HPDE6-E6E7 (cell line): ENCODE measurements around the gene MCU.
"Not testable (repeated sequence)": the region's sequence is repeated elsewhere in the genome, so short reads cannot be mapped to it uniquely, and the experiment has no call there.

Experiments
- DNase-seq: peaks from one replicate; pipeline ENCODE4 v3.0.0; 2011; ENCODE audit warnings: missing footprints; ENCODE audit errors: extremely low spot score

Gene MCU

GRCh38 chr10:72895236-72895850 lies 203.4 kb downstream of the MCU start:
- no peak for DNase-seq

GRCh38 chr10:72898616-72899015 lies 206.7 kb downstream of the MCU start:
- DNase-seq = no peak

GRCh38 chr10:72899545-72899944 lies 207.6 kb downstream of the MCU start:
- no peak for DNase-seq

- not testable (repeated sequence) for DNase-seq
Measured at GRCh38 chr10:72903941-72904446, 212.1 kb downstream of the MCU start.

GRCh38 chr10:72904806-72905205 lies 212.9 kb downstream of the MCU start:
- no peak for DNase-seq

GRCh38 chr10:72906446-72906845 lies 214.5 kb downstream of the MCU start:
- no peak for DNase-seq

- DNase-seq = no peak
Measured at GRCh38 chr10:72910705-72911104, 218.8 kb downstream of the MCU start.

GRCh38 chr10:72911758-72912157 lies 219.8 kb downstream of the MCU start:
- DNase-seq = no peak

GRCh38 chr10:72912736-72913135 lies 220.8 kb downstream of the MCU start:
- DNase-seq = no peak

- DNase-seq = no peak
Measured at GRCh38 chr10:72913287-72913686, 221.3 kb downstream of the MCU start.

GRCh38 chr10:72917201-72917600 lies 225.3 kb downstream of the MCU start:
- not testable (repeated sequence) for DNase-seq

- DNase-seq = not testable (repeated sequence)
Measured at GRCh38 chr10:72917803-72918332, 225.9 kb downstream of the MCU start.

- DNase-seq = no peak
Measured at GRCh38 chr10:72918352-72918751, 226.4 kb downstream of the MCU start.

GRCh38 chr10:72921147-72921683 lies 229.3 kb downstream of the MCU start:
- DNase-seq = not testable (repeated sequence)

- DNase-seq = no peak
Measured at GRCh38 chr10:72924351-72924750, 232.4 kb downstream of the MCU start.

- no peak for DNase-seq
Measured at GRCh38 chr10:72925951-72926465, 234.1 kb downstream of the MCU start.

GRCh38 chr10:72927485-72927884 lies 235.5 kb downstream of the MCU start:
- no peak for DNase-seq

GRCh38 chr10:72928798-72929197 lies 236.9 kb downstream of the MCU start:
- no peak for DNase-seq

- DNase-seq = no peak
Measured at GRCh38 chr10:72930276-72930675, 238.3 kb downstream of the MCU start.

- DNase-seq = no peak
Measured at GRCh38 chr10:72932259-72933015, 240.5 kb downstream of the MCU start.

- DNase-seq = peak; percentile 59
Measured at GRCh38 chr10:72935361-72935760, 243.4 kb downstream of the MCU start.
